Endothelial cell of umbilical vein (primary cell): Measurements from ENCODE around the gene GPN1. TPM values are rescaled to one million over a fixed set of nuclear protein-coding genes. Genes with fewer than 3 reads are reported as not detected.

ENCODE experiments used
- BruUV-seq: library from RNA; stranded (reverse); fragments of 400-500 nt; replicated peaks from 2 replicates; lab custom pipeline; 2021; lab: Mats Ljungman, UMichigan
- CTCF ChIA-PET: fragments of 300-600, 350-600 bp; sonication (Branson Sonifier 250); formaldehyde crosslinking; loops from one replicate; lab custom pipeline; 2021; ENCODE audit warnings: antibody characterized with exemption, inconsistent platforms; lab: Charles Lee
- POLR2A ChIA-PET: fragments of 300-600, 350-600 bp; sonication (Branson Sonifier 250); formaldehyde crosslinking; loops from one replicate; lab custom pipeline; 2021; ENCODE audit warnings: antibody characterized with exemption, inconsistent platforms; lab: Charles Lee
- DNase-seq: peaks from one replicate; pipeline ENCODE4 v3.0.0-alpha.2; 2011; ENCODE audit warnings: low read depth, low spot score
- FAIRE-seq: peaks from 2 replicates; lab custom pipeline; 2011; peaks lifted over from hg19 to GRCh38; lab: Jason Lieb, UNC
- H2AFZ ChIP-seq: 2 replicates; pipeline ENCODE4 v1.6.0; 2012; ENCODE audit warnings: low read depth, low read length, control low read depth, inconsistent platforms
- H3K27ac ChIP-seq: 2 replicates; pipeline ENCODE4 v1.5.1; 2011; ENCODE audit warnings: low read depth, mild to moderate bottlenecking, control low read depth, low read length, moderate library complexity; ENCODE audit not compliant: insufficient read depth
- H3K27me3 ChIP-seq, 2 experiments: 2 replicates each; pipeline versions ENCODE4 v1.6.0 to v1.6.1; 2011; ENCODE audit warnings: low read length in 2 of 2, mixed read lengths in 1 of 2; ENCODE audit not compliant: control insufficient read depth in 2 of 2, insufficient read depth in 2 of 2
- H3K36me3 ChIP-seq, 2 experiments: 2 replicates in 1 of 2; 3 replicates in 1 of 2; pipeline ENCODE4 v1.5.1; 2011; ENCODE audit warnings: low read length in 2 of 2, mild to moderate bottlenecking in 1 of 2, moderate library complexity in 1 of 2; ENCODE audit not compliant: control insufficient read depth in 2 of 2, insufficient read depth in 2 of 2; ENCODE audit errors: extremely low read depth in 1 of 2
- H3K4me1 ChIP-seq: 3 replicates; pipeline ENCODE4 v1.5.1; 2011; ENCODE audit warnings: mild to moderate bottlenecking, low read length; ENCODE audit not compliant: control insufficient read depth, insufficient read depth; ENCODE audit errors: extremely low read depth
- H3K4me2 ChIP-seq: 2 replicates; pipeline ENCODE4 v1.6.1; 2011; ENCODE audit warnings: low read length, control low read depth, mixed read lengths; ENCODE audit not compliant: insufficient read depth
- H3K4me3 ChIP-seq, 3 experiments: fragments of 200-600 bp in 1 of 3; sonication (generic), shearing (Covaris generic) in 1 of 3; replicated peaks in 1 of 3; 2 replicates each; pipeline ENCODE4 v1.5.1; 2011 to 2016; ENCODE audit warnings: control low read depth in 3 of 3, low read length in 3 of 3, mild to moderate bottlenecking in 2 of 3, inconsistent platforms in 1 of 3, low read depth in 1 of 3, moderate library complexity in 1 of 3; ENCODE audit not compliant: insufficient read depth in 1 of 3
- H3K79me2 ChIP-seq: 2 replicates; pipeline ENCODE4 v1.6.0; 2012; ENCODE audit warnings: low read length, inconsistent platforms; ENCODE audit not compliant: control insufficient read depth, insufficient read depth
- H3K9ac ChIP-seq: replicated peaks from 2 replicates; pipeline ENCODE3; 2011; ENCODE audit warnings: low read length, control low read depth; ENCODE audit not compliant: insufficient read depth; ENCODE audit errors: extremely low read depth
- H3K9me1 ChIP-seq: replicated peaks from 3 replicates; pipeline ENCODE4 v1.6.0; 2011; ENCODE audit warnings: mild to moderate bottlenecking, low read length; ENCODE audit not compliant: control insufficient read depth, insufficient read depth; ENCODE audit errors: extremely low read depth
- H3K9me3 ChIP-seq: replicated peaks from 2 replicates; pipeline ENCODE4 v1.5.1; 2012; ENCODE audit warnings: low read length, inconsistent platforms; ENCODE audit not compliant: control insufficient read depth, insufficient read depth
- H4K20me1 ChIP-seq: replicated peaks from 2 replicates; pipeline ENCODE3; 2011; ENCODE audit warnings: mild to moderate bottlenecking, low read length; ENCODE audit not compliant: control insufficient read depth, insufficient read depth; ENCODE audit errors: extremely low read depth
- CTCF ChIP-seq, 2 donors: IDR thresholded peaks; 1 replicate in 1 of 2; 2 replicates in 1 of 2; pipeline ENCODE4 v1.5.1; 2011; ENCODE audit warnings: low read length in 2 of 2, mild to moderate bottlenecking in 2 of 2, moderate library complexity in 2 of 2, control low read depth in 1 of 2, inconsistent platforms in 1 of 2, low read depth in 1 of 2; ENCODE audit not compliant: insufficient read depth in 1 of 2; ENCODE audit errors: extremely low read depth in 1 of 2
- EZH2 ChIP-seq: IDR thresholded peaks from 2 replicates; pipeline ENCODE4 v1.6.1; 2012; ENCODE audit warnings: borderline replicate concordance, low read depth, mild to moderate bottlenecking, moderate library complexity, low read length, inconsistent platforms; ENCODE audit not compliant: severe bottlenecking
- GATA2 ChIP-seq: IDR thresholded peaks from 2 replicates; pipeline ENCODE4 v1.7.0; 2011; ENCODE audit warnings: low read depth, mild to moderate bottlenecking, moderate library complexity, mixed read lengths, low read length; ENCODE audit not compliant: insufficient read length, insufficient read depth
- JUN ChIP-seq: IDR thresholded peaks from 2 replicates; pipeline ENCODE4 v1.6.1; 2011; ENCODE audit warnings: borderline replicate concordance, low read depth; ENCODE audit not compliant: insufficient read length, insufficient read depth
- MAX ChIP-seq: IDR thresholded peaks from 2 replicates; pipeline ENCODE4 v1.6.1; 2011; ENCODE audit not compliant: insufficient read depth, insufficient read length
- MYC ChIP-seq: IDR thresholded peaks from one replicate; pipeline ENCODE4 v1.6.1; 2011; ENCODE audit warnings: mild to moderate bottlenecking, low read depth, low read length
- POLR2A ChIP-seq: IDR thresholded peaks from 2 replicates; pipeline ENCODE4 v1.6.1; 2012; ENCODE audit warnings: low read depth, mild to moderate bottlenecking, control low read depth, low read length
- dilution Hi-C: fragments of 300-500 bp; cut with MboI; formaldehyde crosslinking; loops from one replicate; pipeline ENCODE4 v1.15.0; 2019; ENCODE audit warnings: low sequenced_read_pairs; ENCODE audit not compliant: extremely low pct_ligation_motif_present
- intact Hi-C: fragments of 100-400 bp; cut with micrococcal nuclease; formaldehyde crosslinking; loops from one replicate; pipeline ENCODE4 v1.10.0; 2022
- polyA plus RNA-seq, 4 experiments: library from polyadenylated mRNA; depleted of rRNA in 3 of 4; stranded (reverse) in 3 of 4; unstranded in 1 of 4; fragments of >200 nt; gene quantifications; 2 replicates each; pipeline versions ENCODE4 v1.2.1 to v1.2.3, GENCODE V29; 2011 to 2012; ENCODE audit warnings: missing spikeins in 1 of 4
- total RNA-seq: library from RNA; stranded (reverse); gene quantifications from 2 replicates; pipeline ENCODE4 v1.2.3, GENCODE V29; 2021

The GPN1 gene
- total and polyA plus RNA-seq, 2 donors (not counting 3 experiments of a cell fraction or from before 2014, with no cell fraction given), result 35.4 to 45.5 TPM

GRCh38 chr2:27584597-27584996, 44.3 kb upstream of the GPN1 start:
- Histone ChIP-seq H3K79me2 (peaks cover 66% of the 10 kb centered on the region), H3K4me1 (peaks cover 24% of the 10 kb centered on the region), H2AFZ (no peak overlapping the region), H3K9me3 (no peaks in the 10 kb centered on the region), H3K9ac (no peak overlapping the region), H3K4me2 (peak overlapping the region; percentile 96), H3K4me3 (peak overlapping the region in 2 of 3 experiments; percentile 94 to 98), H4K20me1 (peaks cover 3% of the 10 kb centered on the region), H3K36me3 (no peaks in the 10 kb centered on the region), H3K27ac (no peak overlapping the region), H3K9me1 (no peaks in the 10 kb centered on the region), H3K27me3 (no peaks in the 10 kb centered on the region)
- dilution Hi-C loops (loop anchor here (25.0 kb wide), 1 partner anchor 122 kb away; no protein-coding TSS in a partner anchor), intact Hi-C loops (loop anchor here (5.0 kb wide), 2 partner anchors 157 to 177 kb away; partner anchors contain the start of genes NRBP1 and PPM1G)
- CTCF ChIA-PET, result interaction anchor here (1.3 to 1.4 kb wide), 2 partner anchors 10 to 36 kb away, joined by 3 to 5 read pairs; no protein-coding TSS in a partner anchor
- BruUV-seq, result no TSS peak
- DNase-seq (no peak), FAIRE-seq (no peak)
- POLR2A ChIA-PET, result no interaction called here
- TF ChIP-seq POLR2A (no peak), JUN (no peak)

GRCh38 chr2:27587025-27587424, 41.8 kb upstream of the GPN1 start:
- BruUV-seq, result no TSS peak
- H3K36me3 ChIP-seq, result no peaks in the 10 kb centered on the region
- H3K9me3 ChIP-seq, result no peaks in the 10 kb centered on the region
- H3K9ac ChIP-seq, result no peak overlapping the region
- H4K20me1 ChIP-seq, result peaks cover 7% of the 10 kb centered on the region
- no peak for DNase-seq
- peaks cover 90% of the 10 kb centered on the region for H3K79me2 ChIP-seq
- H2AFZ ChIP-seq, result no peak overlapping the region
- H3K27me3 ChIP-seq, result no peaks in the 10 kb centered on the region
- H3K9me1 ChIP-seq, result no peaks in the 10 kb centered on the region
- CTCF ChIA-PET, result no interaction called here
- no peak overlapping the region for H3K27ac ChIP-seq
- intact Hi-C loops (no loop called here), dilution Hi-C loops (loop anchor here (25.0 kb wide), 1 partner anchor 125 kb away; no protein-coding TSS in a partner anchor)
- TF ChIP-seq GATA2 (no peak), CTCF (IDR thresholded peaks at IDR 0.05; ENCODE audit: extremely low read depth in 1 of 2, insufficient read depth in 1 of 2, low read depth in 1 of 2, low read length in 2 of 2) (no peak), JUN (no peak), MAX (no peak), EZH2 (no peak), MYC (no peak), POLR2A (no peak)
- POLR2A ChIA-PET, result no interaction called here
- FAIRE-seq, result no peak
- no peak overlapping the region for H3K4me2 ChIP-seq
- peaks cover 24% of the 10 kb centered on the region for H3K4me1 ChIP-seq
- no peak overlapping the region for H3K4me3 ChIP-seq
